ENCODE data around the gene MED27. TPM values are rescaled to one million over a fixed set of nuclear protein-coding genes. Genes with fewer than 3 reads are reported as not detected.

MED27 gene
- total RNA-seq, 1 donor from 2014 or later, result 41.0 TPM

DNA sequence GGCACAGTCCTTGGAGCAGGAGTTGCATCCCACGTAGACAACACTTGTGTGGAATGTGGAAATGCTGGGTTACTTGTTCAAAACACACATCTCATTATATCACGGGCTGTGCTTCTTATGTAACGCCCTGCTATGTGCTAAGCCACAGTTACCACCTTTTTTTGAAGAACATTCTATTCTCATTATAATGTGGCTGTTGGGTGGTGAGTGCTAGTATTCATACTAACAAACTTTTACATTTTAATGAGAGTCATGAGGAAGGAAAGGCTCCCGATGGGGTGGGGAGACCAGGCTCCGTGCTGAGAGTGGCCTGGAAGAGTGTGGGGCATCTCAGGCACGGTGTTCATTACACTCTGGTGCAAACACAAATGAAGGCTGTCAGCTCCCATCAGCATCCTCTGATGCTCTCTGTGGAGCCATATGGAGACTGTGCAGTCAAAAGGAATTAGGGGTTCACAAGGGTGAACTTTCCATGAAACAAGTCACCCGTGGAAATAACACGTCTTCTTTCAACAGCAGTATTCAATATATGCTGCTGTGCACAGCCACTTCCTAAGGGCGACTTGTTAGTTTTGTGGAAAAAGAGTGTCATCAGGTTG, 186.7 kb downstream of the MED27 start:
- DNase-seq (ENCODE audit: low spot score), result no peak
- no peaks in the 10 kb centered on the region for H3K4me1 Mint-ChIP-seq (ENCODE audit: low read depth)
- H3K27ac Mint-ChIP-seq, result no peak overlapping the region
- no peaks in the 10 kb centered on the region for H3K9me3 Mint-ChIP-seq
- intact Hi-C loops (cut with micrococcal nuclease), result no loop called here
- peaks cover 3% of the 10 kb centered on the region for H3K36me3 Mint-ChIP-seq (ENCODE audit: low read depth)
- H3K4me3 Mint-ChIP-seq, result no peak overlapping the region
- H3K27me3 Mint-ChIP-seq (ENCODE audit: insufficient read depth), result no peaks in the 10 kb centered on the region

DNA sequence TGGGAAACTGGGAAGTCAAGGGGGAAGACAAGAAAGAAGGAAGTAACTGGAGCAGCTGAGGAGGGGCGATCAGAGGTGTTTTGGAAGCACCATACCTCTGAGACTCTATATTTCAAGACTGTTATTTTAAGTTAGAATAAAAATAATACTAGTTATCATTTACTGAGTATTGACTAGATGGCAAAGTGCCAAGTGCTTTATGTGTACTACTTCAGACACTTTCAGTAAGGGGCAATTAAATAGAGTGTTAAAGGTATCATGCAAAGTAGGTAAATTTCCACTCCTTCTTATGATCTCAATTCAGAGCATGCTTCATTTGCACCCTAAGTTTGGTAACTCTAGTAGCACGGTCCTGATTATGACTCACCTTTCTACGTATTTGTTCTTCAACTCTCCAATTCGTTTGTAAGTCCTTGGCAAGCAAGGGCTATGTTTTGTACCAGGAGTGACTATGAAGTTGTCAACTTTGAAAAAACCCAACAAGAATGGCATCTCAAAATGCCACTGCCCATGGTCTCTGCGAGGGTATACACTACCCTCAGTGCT, 187.4 kb downstream of the MED27 start:
- DNase-seq (ENCODE audit: low spot score), result no peak
- no peaks in the 10 kb centered on the region for H3K27me3 Mint-ChIP-seq (ENCODE audit: insufficient read depth)
- H3K27ac Mint-ChIP-seq, result no peak overlapping the region
- no peaks in the 10 kb centered on the region for H3K9me3 Mint-ChIP-seq
- no peaks in the 10 kb centered on the region for H3K4me1 Mint-ChIP-seq (ENCODE audit: low read depth)
- H3K4me3 Mint-ChIP-seq, result no peak overlapping the region
- peaks cover 3% of the 10 kb centered on the region for H3K36me3 Mint-ChIP-seq (ENCODE audit: low read depth)
- intact Hi-C loops (cut with micrococcal nuclease), result no loop called here

DNA sequence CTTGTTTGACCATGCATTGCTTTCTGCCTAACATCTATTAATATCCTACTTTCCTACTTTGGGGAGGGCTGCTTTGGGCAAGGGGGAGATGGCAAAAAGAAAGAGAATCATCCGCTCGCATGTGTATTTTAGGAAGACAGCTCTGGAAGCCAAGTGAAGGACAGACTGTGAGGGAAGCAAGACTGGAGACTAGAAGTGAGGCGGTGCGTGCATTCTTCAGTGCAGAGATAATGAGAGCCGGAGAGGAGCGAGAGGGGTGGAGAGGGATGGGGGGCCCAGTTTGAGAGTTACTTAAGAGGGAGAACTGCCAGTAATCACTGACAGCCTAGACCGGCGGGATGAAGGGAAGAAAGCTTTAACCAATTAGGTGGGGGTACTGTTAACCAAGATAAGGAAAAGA, 188.1 kb downstream of the MED27 start:
- intact Hi-C loops (cut with micrococcal nuclease), result no loop called here
- Mint-ChIP-seq H3K27me3 (ENCODE audit: insufficient read depth) (no peaks in the 10 kb centered on the region), H3K36me3 (ENCODE audit: low read depth) (peaks cover 3% of the 10 kb centered on the region), H3K27ac (no peak overlapping the region), H3K9me3 (no peaks in the 10 kb centered on the region), H3K4me3 (no peak overlapping the region), H3K4me1 (ENCODE audit: low read depth) (no peaks in the 10 kb centered on the region)
- DNase-seq (ENCODE audit: low spot score), result no peak

DNA sequence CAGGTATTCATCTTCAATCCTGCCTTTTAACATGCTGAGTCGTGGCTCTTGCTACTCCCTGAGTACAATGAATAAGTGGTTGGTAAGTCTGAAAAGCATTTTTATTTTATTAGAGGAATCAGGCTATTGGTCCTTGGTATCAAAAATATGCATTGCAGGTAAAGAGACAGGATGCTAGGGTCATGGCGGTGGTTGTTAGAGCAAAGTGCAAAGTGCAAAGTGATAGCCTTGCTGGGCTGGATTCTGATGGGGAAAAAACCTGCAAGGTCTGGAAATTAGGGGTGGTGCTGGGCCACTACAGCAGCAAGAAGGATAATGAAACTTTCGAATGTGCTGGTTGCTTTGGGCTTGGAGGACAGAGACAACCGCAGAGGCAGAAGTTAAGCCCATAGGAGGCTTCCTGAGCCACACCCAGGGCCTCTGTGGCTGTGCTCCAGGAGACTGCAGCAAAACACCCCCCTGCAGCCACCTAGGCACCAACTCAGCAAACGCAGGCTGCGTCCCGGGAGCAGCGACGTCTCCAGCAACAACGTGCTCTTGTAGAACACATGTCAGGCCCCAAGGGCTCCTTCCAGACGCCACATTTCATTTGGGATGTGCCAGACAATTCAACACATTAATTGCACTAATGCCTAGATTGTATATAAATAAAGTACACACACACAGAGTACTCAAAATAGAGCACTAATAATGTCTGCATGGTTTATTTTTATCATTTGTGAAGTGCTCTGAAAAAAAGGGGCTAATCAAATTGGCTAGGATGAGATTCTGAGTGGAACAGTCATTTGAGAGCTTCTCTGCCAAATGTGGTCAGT, 190.0 kb downstream of the MED27 start:
- DNase-seq (ENCODE audit: low spot score), result no peak
- intact Hi-C loops (cut with micrococcal nuclease), result no loop called here
- Mint-ChIP-seq H3K4me3 (no peak overlapping the region), H3K9me3 (no peaks in the 10 kb centered on the region), H3K36me3 (ENCODE audit: low read depth) (peaks cover 3% of the 10 kb centered on the region), H3K27me3 (ENCODE audit: insufficient read depth) (no peaks in the 10 kb centered on the region), H3K4me1 (ENCODE audit: low read depth) (no peaks in the 10 kb centered on the region), H3K27ac (no peak overlapping the region)

DNA sequence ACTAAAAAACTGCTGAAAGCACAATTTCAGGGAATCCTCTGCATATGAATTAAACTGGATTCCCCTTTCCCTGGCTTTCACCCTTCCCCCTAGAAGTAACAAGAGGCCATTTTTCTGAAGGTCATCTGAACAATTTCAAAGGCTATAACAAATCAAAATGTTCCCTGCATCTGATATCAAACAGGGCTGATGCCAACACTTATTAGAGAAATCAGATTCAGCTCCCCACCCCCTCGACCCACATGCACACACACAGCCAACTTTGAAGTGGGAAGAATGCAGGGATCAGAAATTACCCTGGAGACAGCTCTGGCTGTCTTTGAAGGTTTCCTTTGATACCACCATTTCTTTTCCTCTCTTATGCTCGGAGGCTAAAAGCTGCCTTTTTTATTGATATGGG, 190.7 kb downstream of the MED27 start:
- Mint-ChIP-seq H3K9me3 (no peaks in the 10 kb centered on the region), H3K4me3 (no peak overlapping the region), H3K4me1 (ENCODE audit: low read depth) (no peaks in the 10 kb centered on the region), H3K27ac (no peak overlapping the region), H3K27me3 (ENCODE audit: insufficient read depth) (no peaks in the 10 kb centered on the region), H3K36me3 (ENCODE audit: low read depth) (peaks cover 3% of the 10 kb centered on the region)
- DNase-seq (ENCODE audit: low spot score), result no peak
- intact Hi-C loops (cut with micrococcal nuclease), result no loop called here

DNA sequence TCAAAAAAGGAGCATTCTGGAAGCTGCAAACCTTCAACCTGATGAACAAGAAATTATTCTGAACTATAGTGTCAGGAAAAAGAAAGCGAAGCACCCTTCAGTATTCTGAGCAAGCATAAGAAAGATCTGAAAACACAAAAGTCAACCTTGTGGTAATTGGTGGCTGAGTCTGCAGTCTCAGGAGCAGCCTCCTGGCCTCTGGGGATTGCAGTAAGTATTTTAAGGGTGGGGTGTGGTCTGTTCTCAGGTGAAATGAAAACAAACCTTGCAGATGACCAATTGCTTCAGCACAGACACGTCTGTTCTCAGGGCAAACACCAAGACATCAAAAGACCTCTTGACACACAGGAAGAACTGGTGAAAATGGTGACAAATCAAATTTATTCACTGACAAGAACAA, 192.0 kb downstream of the MED27 start:
- Mint-ChIP-seq H3K36me3 (ENCODE audit: low read depth) (peaks cover 5% of the 10 kb centered on the region), H3K4me1 (ENCODE audit: low read depth) (no peaks in the 10 kb centered on the region), H3K27ac (no peak overlapping the region), H3K9me3 (no peaks in the 10 kb centered on the region), H3K4me3 (no peak overlapping the region), H3K27me3 (ENCODE audit: insufficient read depth) (no peaks in the 10 kb centered on the region)
- intact Hi-C loops (cut with micrococcal nuclease), result no loop called here
- DNase-seq (ENCODE audit: low spot score), result no peak

DNA sequence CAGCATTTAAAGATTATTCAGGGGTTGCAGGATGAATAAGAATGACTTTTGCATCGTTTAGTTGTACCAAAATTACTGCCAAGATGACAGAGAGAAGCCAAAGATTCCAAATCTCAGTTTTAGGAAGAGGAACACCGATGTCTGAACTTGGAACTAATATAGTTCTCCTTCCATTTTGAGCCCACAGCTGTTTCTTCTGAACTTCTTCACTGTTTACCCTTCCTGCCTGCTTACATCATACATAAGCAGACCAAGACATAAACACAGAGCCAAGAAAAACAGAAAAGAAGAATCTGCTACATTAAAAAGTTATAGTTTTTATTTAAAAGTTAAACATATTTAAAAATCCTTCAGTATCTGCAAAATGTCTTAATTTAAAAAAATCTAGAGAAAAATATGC, 192.8 kb downstream of the MED27 start:
- Mint-ChIP-seq H3K27ac (no peak overlapping the region), H3K9me3 (no peaks in the 10 kb centered on the region), H3K4me3 (no peak overlapping the region), H3K36me3 (ENCODE audit: low read depth) (peaks cover 5% of the 10 kb centered on the region), H3K4me1 (ENCODE audit: low read depth) (no peaks in the 10 kb centered on the region), H3K27me3 (ENCODE audit: insufficient read depth) (no peaks in the 10 kb centered on the region)
- no peak for DNase-seq (ENCODE audit: low spot score)
- intact Hi-C loops (cut with micrococcal nuclease), result no loop called here

DNA sequence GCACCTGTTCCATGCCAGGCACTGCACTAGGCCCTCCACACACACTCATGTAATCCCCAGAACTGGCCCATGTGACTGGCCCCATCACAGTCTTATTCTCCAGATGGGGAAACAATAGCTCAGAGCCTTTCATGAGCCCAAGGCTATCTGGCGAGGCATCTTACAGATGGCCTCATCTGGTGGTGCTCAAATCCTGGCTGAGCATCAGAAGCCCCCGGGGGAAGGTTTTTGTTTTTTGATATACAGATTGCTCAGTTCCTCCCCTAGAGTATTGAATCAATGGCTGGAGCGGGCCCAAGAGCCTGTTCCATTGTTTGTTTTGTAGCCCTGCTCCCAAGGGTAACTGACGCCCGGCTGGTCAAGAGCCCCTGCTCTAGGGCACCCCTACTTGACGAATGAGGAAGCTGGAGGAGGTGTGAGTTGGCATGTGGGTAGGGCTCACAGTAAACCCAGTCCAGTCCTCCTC, 194.5 kb downstream of the MED27 start:
- no peaks in the 10 kb centered on the region for H3K27me3 Mint-ChIP-seq (ENCODE audit: insufficient read depth)
- H3K9me3 Mint-ChIP-seq, result no peaks in the 10 kb centered on the region
- DNase-seq (ENCODE audit: low spot score), result no peak
- intact Hi-C loops (cut with micrococcal nuclease), result no loop called here
- H3K4me1 Mint-ChIP-seq (ENCODE audit: low read depth), result peaks cover 8% of the 10 kb centered on the region
- H3K27ac Mint-ChIP-seq, result no peak overlapping the region
- H3K36me3 Mint-ChIP-seq (ENCODE audit: low read depth), result peaks cover 1% of the 10 kb centered on the region
- no peak overlapping the region for H3K4me3 Mint-ChIP-seq

DNA sequence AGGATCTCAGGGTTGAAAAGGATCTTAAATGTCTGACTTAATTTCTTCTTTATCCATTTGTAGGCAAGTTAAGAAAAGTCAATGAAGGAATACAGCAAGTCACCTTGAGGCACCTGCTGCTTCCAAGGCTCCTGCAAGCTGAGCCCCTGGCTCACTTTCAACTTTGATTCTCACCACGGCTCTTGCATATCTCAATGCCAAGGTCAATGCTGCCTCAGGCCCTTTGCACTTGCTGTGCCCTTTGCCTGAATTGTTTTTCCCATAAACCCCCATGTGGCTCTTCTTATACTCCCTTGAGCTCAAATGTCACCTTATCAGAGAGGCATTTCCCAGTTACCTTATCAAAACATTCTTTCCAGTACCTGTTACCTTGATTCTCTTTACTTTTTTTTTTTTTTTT, 195.4 kb downstream of the MED27 start:
- intact Hi-C loops (cut with micrococcal nuclease), result no loop called here
- no peaks in the 10 kb centered on the region for H3K27me3 Mint-ChIP-seq (ENCODE audit: insufficient read depth)
- no peak overlapping the region for H3K27ac Mint-ChIP-seq
- peaks cover 1% of the 10 kb centered on the region for H3K36me3 Mint-ChIP-seq (ENCODE audit: low read depth)
- no peak overlapping the region for H3K4me3 Mint-ChIP-seq
- H3K9me3 Mint-ChIP-seq, result no peaks in the 10 kb centered on the region
- H3K4me1 Mint-ChIP-seq (ENCODE audit: low read depth), result peaks cover 8% of the 10 kb centered on the region
- DNase-seq (ENCODE audit: low spot score), result no peak

DNA sequence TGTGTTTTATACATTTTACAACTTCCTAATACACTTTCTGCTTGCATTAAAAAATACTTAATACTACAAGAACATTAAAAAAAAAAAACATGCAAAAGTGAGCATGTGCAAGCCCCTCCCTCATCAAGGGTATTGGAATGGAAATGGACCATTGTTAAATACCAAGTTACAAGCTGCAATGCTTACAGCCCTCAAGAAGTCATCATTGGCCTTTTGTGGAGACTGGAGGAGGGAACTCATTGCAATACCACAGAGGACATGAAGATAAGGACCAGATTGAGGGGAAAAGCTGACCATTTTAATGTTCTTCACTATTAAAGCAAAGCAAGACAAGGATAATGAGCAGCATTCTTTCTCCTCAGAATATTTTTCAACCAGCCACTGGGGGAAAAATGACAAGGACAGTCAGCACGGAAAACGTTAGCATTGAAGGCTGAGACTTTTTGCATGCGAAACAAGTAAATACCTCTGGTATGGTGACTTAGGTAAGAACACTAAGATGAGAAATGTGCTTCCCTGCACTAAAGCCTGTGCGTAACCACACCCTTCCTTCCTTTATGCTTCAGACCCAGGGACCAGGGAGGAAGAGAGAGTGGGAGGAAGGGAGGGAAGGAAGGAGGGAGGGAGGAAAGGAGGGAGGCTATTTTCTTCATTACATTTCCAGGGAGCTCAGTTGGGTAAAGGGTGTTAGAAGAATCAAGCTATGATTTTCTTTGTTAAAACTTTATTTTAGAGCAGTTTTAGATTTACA, 198.7 kb downstream of the MED27 start:
- no peaks in the 10 kb centered on the region for H3K9me3 Mint-ChIP-seq
- no peak overlapping the region for H3K27ac Mint-ChIP-seq
- peaks cover 23% of the 10 kb centered on the region for H3K4me1 Mint-ChIP-seq (ENCODE audit: low read depth)
- no peak overlapping the region for H3K4me3 Mint-ChIP-seq
- H3K27me3 Mint-ChIP-seq (ENCODE audit: insufficient read depth), result no peaks in the 10 kb centered on the region
- DNase-seq (ENCODE audit: low spot score), result no peak
- intact Hi-C loops (cut with micrococcal nuclease), result no loop called here
- peaks cover 1% of the 10 kb centered on the region for H3K36me3 Mint-ChIP-seq (ENCODE audit: low read depth)

DNA sequence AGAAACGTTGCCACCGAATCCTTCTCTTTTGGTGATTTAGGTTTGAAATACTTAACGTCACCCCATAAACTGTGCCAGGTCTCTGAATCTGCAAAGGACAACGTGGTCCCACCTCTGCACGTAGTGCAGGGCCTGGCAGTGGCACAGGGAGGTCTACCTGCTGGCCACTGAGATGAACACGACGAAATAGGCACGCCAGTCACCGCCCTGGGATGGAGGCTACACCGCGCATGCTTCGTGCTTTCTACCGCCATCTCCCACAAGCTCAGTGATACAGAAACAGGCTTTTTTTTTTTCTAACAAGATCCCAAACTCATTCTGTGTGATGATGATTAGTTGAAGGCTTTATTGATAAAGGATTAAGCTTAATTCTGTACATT, 199.8 kb downstream of the MED27 start:
- H3K9me3 Mint-ChIP-seq, result no peaks in the 10 kb centered on the region
- intact Hi-C loops (cut with micrococcal nuclease), result no loop called here
- H3K36me3 Mint-ChIP-seq (ENCODE audit: low read depth), result peaks cover 1% of the 10 kb centered on the region
- no peak overlapping the region for H3K4me3 Mint-ChIP-seq
- no peak for DNase-seq (ENCODE audit: low spot score)
- no peaks in the 10 kb centered on the region for H3K27me3 Mint-ChIP-seq (ENCODE audit: insufficient read depth)
- H3K4me1 Mint-ChIP-seq (ENCODE audit: low read depth), result peaks cover 26% of the 10 kb centered on the region
- H3K27ac Mint-ChIP-seq, result no peak overlapping the region

DNA sequence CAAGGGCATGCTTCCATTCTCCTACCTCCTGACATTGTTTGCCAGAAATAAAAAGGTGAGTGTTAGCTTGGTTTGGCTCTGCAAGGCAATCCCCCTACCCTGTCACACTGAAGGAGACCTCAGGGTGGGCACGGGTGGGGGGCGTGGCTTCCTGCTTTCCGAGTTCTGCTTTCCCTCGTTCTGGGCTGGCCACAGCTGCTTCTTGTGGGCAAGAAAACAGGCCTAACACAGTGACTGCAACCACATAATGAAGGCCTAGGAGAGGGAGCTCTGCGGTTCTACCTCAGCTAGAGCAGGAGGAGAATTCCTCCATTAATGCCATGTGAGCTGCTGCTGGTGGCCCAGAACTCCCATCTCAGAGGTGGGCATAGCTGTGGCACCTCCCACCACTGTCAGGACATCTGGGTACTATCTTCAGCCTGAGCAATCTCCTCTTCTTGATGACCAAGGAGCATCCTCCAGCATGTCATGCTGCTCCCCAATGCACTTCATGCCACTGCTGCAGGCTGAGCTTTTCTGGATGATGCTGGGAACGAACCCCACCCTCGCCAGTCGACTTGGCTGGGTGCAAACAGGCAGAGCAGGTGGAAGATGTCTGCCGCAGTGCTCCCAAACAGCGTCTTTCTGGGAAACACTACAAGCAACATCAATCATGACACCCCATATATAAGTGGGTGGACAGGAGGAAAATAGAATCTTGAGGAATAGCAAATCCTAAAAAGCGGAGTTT, 200.3 kb downstream of the MED27 start:
- no peak overlapping the region for H3K27ac Mint-ChIP-seq

More for the DNA sequence above, 200.3 kb downstream of the MED27 start:
- Mint-ChIP-seq H3K36me3 (ENCODE audit: low read depth) (peaks cover 1% of the 10 kb centered on the region), H3K4me1 (ENCODE audit: low read depth) (peaks cover 26% of the 10 kb centered on the region), H3K9me3 (no peaks in the 10 kb centered on the region), H3K4me3 (no peak overlapping the region), H3K27me3 (ENCODE audit: insufficient read depth) (no peaks in the 10 kb centered on the region)
- DNase-seq (ENCODE audit: low spot score), result no peak
- intact Hi-C loops (cut with micrococcal nuclease), result no loop called here
